Measurements from ENCODE around the gene BIN1.

Gene BIN1

DNA sequence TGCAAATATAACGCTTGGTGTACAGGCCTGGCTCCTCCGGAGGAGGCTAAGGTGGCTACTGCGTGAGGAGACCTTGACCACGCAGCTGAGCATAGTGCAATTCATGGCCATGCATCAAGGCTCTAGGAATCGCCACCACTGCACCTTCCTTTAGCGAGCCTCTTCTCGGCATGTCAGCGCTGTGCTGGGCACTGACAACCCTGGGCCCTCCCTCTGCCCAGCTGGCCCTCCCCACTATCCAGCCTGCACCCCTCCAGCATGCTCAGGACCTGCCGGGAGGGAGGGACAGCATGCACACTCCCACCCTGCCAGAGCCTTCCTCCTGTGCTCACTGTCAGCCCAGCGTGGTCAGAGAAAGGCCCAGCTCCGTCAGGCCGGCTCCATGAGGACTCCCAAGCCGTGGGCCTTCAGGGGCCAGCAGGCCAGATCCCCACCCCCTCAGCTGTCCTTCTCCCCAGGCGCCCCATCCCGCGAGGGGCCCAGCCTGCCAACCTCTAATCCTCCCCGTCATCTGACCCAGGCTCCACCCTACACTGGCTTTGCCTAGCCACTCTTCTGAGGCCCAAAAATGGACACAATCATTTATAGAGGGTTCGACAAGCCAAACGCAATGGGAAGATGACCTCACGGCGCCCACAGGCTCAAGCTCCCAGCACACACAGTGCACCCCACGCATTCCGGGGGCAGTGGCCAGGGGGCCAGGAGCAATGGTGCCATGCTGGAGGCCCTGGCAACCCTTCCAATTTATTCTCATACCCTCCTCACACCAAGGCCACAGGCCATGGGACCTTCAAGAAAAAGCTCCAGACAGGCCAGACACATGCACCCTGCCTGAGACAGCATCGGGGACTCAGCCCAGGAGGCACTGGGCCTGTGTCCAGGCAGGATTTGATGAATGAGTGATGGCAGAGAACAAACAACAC is 3.5 kb downstream of the BIN1 start:
- no peak for DNase-seq (ENCODE audit: low read depth)

DNA sequence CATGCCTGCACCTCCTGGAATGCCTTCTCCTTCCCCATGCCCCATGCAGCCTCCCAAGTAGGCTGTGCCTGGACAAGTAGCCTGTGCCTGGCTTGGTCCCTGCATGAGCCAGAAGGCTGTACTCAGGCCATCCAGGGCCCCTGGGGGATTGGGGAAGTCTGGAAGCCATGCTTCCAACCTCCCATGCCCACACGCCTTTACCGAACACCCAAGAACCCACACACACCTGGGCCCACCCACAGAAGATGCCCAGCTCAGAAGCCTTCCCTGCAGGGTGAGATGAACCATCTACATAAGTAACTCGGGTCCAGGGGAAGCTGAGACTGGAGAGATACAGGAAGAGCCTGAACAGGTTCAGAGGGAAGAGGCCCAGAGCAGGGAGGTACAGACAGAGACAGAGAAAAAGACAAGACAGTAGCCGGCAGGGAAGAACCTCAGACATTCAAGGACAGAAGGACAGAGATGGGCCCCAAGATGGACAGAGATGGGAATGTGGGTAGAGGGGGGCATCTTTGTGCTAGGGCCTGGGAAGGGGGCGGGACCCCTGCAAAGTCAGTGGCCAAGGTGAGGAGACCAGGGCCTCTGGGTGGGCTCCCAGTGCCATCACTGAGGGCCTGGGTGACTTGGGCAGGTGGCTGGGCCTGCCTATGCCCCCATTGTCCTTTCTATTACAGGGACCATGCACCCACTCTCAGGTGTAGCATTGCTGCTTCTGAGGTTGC is 4.3 kb downstream of the BIN1 start:
- DNase-seq (ENCODE audit: low read depth): no peak

DNA sequence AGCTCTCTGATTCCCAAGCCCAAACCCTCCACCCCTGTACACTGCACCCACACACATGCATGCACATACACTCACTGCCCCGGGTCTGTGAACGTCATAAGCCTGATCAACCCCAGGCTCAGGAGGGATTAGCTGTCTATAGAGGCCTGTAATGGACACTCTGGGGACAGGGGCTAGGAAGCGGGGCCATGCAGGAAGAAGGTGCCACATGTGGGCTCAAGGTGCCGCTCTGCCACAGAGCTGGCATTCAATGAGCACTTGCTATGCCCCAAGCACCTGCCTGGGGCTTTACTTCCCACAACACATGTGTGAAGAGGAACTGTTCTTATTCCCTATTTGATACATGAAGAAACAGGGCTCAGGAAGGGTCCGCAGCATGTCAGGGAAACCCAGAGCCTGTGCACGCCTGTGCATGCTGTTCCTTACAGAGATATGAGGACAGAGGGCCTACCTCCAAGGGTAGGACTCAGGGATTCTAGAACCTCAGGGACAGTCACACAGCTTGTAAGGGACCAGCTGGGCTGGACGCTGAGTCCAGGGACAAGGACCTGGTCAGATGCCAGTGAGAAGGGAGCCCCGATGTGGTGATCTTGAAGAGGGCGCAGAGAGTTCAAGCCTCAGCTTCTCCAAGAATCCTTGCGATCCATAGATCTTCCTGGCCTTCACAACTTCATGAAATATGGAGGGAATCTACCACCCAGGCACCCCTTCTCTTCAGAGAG is 5.0 kb downstream of the BIN1 start:
- DNase-seq (ENCODE audit: low read depth): no peak

DNA sequence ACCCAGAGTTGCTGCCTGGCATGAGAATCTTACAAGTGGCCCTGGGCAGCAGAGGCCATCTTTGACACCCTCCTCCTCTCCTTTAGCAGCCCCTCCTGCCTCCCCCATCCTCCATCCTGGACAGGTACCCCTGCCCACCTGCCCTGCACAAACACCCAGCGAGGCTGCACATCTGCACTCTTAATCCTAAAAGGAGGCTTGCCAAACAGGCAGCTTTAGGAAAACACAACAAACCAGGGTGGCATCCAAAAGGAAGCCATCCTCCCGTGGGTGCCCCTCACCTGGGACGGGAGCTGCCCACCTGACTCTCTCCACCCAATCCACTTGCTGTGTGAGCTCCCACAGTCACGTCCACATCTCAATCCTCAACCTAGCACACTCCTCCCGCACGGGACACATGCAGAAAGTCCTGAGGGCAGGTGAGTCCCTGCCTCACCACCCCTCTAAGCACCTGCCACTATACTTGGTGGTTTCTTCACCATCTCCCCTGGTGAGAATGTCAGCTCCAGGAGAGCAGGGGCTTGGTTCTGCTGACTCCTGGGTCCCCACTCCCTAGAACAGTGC is 5.8 kb downstream of the BIN1 start:
- DNase-seq (ENCODE audit: low read depth): no peak

DNA sequence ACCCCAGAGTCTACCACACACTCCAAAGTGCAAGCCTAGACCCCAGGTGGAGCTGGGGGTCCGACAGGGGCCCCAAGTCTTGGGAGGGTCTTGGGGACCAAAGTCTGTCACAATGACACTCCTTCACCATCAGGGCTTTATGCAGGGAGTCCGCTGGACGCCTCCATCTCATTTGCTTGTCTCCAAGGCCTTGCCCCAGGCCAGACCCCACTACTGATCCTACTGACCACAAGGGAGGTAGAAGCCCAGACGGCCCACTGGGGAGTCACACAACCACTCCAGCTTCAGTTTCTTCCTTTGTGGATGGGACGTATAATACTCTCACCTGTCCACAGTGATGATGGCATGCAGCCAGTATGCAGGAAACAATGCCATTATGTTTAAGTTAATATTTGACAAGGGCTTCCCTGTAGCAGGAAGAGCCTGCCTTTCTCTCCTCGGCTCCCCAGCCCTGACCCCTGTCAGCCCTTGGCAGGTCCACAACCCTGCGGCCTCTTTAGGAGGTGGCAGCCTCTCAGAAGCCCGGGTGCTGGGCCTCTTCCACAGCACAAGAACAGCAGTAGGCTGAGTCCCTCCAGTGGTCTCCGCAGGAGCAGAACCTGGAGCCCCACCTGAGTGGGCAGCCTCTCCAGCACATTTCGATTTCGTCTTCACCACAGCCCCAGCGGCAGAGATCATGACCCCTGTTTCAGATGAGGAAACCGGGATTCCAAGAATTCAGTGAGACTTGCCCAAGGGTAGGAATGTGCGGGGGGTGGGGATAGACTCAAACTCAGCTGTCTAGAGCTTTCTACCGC is 6.5 kb downstream of the BIN1 start:
- DNase-seq (ENCODE audit: low read depth): no peak

DNA sequence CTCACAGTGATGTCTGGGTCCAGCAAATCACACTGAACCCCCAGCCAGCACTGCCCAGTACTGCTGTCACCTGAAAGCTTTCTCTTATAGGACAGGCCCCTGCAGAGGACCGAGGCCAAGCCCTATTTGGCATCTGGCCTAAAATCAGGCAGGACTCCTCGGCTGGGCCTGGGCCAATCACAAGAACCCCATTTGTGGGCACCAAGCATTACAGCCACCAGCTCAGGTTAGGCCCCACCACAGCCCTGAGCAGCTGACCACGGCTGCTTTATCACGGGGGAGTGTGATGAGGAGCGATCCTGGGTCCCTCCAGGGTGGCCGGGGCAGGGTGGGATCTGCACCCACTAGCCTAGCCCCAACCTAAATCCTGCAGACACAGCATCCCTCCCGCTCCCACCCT is 8.2 kb downstream of the BIN1 start:
- no peak for DNase-seq (ENCODE audit: low read depth)

DNA sequence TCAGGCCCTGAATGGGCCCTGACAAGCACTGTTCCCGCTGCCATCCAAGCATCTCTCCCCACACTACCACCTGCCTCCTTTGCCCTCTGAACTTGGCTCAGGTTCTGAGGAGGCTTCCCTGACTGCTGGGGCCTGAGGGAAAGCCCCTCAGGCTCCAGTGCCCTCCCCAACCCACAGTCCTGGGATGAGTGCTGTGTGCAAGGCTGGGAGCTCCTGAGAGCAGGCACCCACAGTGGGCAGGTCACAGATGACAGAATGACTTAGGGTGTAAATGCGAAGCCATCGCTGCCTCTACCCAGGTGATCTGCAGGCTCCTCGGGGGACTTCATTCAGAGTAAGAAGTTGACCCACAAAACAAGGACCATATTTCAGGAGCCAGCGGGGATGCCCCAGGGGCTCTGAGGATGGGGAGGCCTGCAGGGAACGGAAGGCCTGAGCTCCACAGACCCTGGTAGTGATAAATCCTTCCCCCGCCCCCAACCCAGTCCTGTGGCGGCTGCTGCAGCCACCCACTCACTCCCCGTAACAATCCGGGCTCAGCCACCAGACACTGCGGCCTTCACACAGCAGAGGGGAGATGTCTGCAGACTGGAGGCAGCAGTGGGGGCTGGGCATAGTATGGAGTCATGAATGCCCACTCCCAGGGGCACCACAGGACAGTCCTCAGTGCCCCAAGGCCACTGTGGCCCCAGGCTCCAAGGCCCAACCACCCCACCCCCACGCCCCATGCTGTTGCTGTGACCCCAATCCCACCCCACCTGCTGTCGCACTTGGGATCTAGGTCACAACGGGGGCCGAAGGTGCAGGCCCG is 8.9 kb downstream of the BIN1 start:
- no peak for DNase-seq (ENCODE audit: low read depth)

DNA sequence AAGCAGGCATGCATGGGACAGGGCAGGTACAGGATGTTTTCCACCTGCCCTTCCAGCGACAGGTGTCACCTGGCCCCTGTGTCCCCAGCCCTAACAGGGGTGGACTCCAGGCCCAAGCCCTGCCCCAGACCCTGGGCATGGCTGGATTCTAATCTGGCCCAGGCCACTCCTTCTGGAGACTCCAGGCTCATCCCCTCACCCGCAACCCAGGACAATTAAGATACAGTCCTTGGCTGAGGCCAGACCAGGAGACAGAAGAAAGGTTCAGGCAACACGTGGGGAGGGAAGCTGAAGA is 9.5 kb downstream of the BIN1 start:
- DNase-seq (ENCODE audit: low read depth): no peak

DNA sequence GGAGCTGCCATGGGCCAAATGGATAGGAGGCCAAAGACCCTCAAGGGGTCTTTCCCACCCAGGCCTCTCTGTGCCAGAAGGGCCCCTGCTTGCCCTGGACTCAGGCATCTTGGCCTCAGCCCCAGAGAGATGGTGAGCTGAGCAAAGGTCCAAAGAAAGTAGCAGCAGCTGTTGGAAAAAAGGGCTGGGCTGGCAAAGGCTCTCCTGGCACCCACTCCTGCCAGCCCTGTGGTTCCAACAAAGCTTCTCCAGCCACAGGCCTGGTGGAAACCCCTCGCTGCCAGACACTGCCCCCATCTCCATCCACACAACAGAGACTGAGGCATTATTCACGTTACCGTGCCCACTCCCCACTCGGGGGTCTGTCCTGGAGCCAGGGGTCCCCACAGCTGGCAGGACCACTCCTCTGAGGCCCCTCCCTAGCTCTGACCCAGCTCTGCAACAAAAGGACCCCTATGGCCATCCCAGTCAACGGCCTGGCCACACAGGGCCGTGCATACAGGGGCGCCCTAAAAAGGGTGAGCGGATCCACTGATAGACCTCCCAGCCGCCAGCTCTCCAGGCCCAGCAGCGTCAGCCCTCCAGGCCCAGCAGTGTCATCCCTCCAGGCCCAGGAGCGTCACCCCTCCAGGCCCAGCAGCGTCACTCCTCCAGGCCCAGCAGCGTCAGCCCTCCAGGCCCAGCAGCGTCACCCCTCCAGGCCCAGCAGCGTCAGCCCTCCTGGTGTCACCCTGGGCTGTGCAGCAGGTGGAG is 10.1 kb downstream of the BIN1 start:
- DNase-seq (ENCODE audit: low read depth): no peak

DNA sequence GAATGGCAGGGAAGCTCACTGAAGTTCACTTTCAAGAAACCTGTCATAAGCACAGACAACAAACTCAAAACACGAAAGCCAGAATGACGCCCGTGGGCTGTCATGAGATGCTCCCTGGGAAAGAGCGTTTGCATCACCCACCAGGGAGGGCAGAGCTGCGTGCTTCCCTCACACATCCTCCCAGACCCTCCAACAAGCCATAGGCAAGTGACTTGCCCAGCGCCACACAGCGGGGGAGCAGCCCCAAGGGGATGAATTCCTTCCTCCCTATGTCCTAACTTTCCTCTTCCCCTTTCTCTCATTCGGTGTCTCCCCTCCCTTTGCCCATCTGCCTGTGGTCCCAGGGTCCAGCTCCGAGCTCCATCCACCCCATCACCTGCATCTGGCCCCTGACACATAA is 10.7 kb downstream of the BIN1 start:
- no peak for DNase-seq (ENCODE audit: low read depth)

DNA sequence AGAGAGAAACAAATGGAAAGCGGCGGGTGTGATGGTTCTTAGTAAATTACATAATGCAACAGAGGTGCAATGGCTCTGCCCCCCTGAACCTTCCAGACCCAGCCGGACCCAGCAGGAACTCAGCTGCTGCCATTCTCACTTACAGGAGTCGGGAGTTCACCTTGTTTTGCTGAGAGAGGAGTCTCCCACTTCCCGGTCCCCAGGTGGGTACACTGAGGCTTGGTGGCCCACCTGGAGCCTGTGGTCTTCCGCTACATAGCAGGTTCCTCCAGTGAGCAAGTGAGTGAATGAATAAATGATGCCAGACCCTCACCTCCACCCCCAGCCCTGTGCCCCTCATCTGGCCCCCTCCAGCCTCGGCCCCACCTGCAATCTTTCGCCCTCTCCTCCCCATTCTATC is 11.2 kb downstream of the BIN1 start:
- no peak for DNase-seq (ENCODE audit: low read depth)

DNA sequence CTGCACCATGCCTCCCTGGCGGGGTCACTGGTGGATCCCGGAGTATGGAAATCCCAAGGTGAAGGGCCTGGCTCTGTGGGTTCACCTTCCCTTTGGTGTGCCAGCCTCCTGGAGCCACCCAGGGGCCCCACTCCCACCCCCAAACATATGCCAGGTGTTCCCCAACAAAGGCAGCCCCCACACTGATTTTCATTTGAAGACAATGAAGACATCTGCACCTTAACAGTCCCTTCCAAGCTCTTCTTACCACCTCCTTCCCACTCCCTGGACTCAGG is 11.7 kb downstream of the BIN1 start:
- no peak for DNase-seq (ENCODE audit: low read depth)

DNA sequence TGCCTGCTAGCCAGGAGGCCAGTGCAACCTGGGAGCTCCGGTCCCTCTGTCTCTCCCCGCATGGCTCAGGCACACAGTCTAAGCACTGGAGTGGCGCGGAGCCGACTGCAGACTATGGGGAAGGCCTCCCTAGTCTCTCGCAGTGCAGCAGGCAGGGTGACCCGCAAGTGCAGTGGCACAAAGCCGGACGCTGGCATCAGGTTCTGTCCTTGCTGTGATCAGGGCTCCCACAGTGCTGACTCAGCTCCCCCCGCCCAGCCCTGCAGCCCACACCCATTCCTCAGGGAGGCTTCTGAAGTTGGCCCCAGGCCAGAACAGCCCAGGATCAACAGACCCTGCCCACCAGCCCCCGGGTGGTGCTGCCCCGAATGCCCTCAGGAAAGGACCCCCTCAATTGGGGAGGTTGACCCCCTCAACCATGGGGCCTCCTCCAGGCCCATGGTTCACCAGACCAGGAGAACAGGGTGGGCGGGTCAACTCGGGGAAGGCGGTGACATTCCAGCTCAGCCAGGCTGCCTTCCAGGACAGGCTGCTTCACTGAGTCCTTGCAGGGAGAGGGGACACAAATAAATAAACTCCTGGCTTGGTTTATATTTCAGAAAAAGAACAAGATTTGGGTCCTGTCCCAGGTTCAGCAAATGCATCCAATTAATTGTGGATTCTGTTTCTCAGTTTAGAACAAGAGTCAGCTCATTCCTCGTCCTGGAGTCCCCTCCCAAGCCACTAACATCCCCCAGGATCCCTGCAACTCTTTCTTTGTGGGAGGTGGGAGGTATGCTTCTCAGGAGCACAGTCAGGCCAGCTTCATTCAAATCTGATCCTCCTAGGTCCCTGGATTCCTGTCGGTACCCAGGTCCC is 12.2 kb downstream of the BIN1 start:
- no peak for DNase-seq (ENCODE audit: low read depth)

DNA sequence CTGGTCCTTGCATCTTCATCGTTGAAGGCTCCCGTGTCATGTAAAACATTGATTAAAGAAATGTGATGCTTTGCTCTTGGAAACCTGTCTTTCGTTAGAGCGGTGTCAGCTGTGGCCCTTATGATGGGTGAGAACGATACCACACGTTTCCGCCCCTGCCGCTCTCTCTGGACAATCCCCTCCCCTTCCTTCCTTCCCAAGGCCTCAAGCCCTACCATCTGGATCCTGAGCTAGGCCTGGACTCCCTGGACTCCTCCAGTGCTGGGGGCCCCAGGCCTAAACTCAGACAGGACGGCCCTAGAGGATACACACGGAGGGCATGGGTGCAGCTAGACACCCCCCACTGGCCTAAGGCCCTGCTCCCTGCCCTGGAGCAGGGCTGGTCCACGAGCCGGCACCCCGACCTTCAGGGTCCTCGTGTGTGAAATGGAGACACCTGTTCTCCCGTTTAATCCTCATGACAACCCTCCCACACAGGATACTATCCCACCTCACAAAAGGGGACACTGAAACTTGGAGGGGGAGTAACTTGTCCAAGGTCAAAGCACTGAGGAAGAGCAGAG is 13.2 kb downstream of the BIN1 start:
- no peak for DNase-seq (ENCODE audit: low read depth)

DNA sequence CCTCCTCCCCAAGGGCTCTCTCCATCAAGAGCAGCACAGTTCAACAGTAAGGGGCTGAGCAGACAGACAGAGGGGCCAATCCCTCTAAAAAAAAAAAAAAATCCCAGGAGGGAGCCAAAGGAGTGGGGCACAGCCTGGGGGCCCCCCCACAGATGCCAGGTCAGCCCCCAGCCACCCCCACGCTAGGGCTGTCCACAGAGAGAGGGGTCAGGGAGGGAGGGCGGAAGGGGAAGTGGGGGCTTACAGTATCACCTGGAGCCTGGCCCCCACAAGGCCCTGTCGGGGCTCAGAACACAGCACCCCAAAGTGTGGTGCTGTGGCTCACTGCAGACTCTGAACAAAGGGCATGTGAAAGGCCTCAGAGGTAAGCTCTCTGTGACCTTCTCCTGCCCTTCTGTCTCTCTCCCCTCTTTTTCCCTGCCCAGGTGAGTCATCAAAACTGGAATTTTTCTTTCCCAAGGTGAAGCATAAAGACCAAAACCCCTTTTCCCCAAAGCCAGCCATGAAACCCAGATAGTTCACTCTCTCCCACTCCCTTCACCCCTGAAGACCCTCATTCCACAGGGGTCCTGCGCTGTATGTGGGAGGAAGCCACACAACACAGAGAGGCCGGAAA is 13.9 kb downstream of the BIN1 start:
- DNase-seq (ENCODE audit: low read depth): no peak

DNA sequence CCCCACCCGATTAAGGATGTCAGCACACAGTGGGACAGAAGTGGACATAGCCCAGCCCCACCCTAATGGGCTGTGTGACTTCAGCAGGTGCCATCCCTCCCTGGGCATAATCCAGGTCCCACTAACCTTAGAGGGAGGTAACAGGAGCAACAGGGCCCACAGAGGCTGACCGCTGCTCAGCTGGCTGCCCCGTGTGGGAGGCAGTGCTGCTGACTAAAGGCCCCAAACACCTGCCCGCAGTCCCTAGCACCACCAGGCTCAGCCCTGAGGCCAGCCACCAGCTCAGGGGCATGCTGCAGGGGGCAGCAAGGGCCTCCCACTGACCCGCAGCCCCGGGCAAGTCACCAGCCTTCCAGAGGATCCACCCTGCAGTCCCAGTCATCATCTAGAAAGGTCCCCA is 14.6 kb downstream of the BIN1 start:
- DNase-seq (ENCODE audit: low read depth): no peak

DNA sequence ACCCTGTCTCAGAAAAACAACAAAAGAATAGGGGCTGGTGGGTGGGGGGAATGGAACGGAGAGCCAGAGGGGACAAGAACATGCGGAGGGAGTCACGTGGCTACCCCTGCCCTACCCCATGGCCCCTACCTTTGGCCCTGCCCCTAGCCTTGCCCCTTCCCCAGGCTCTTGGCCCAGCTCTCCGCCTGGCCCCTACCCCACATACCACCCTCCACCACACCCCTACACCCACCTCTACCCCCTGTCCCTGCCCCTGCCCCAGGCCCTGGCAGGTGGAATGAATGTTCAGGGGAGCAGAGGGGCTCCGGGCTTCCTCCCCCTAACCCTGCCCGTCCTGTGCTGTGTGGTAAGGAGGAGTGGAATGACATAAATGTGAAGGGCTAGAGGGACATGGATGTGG is 15.1 kb downstream of the BIN1 start:
- no peak for DNase-seq (ENCODE audit: low read depth)

DNA sequence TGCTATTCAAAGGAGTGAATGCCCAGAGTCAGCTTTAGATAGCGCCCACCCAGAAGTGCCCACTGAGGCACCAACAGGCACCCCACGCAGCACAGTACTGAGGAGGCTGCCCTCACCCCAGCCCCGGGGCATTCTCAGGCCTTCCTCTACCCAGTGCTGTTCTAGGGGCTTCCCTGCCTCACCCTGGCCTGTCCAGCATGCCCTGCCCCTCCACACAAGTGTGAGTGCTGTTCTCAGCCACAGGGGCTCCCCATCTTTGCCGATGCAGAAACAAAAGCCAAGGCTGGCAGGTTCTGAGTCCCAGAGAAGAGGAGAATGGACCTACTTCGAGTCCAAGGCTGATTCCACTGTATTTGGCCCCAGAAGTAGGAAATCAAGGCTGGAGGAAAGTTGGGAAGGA is 15.8 kb downstream of the BIN1 start:
- DNase-seq (ENCODE audit: low read depth): no peak
